A673 (cell line): ENCODE results near the gene HPS3. TPM values are rescaled to one million over a fixed set of nuclear protein-coding genes. Genes with fewer than 3 reads are reported as not detected.
"Not testable (repeated sequence)": the region's sequence is repeated elsewhere in the genome, so short reads cannot be mapped to it uniquely, and the experiment has no call there.

Experiments used
- BruUV-seq: library from RNA; stranded (reverse); fragments of 400-500 nt; replicated peaks from 2 replicates; lab custom pipeline; 2021; lab: Mats Ljungman, UMichigan
- CTCF ChIA-PET: fragments of 300-600 bp; sonication (Branson Sonifier 250); formaldehyde crosslinking; loops from one replicate; lab custom pipeline; 2022; ENCODE audit warnings: antibody characterized with exemption; lab: Charles Lee
- POLR2A ChIA-PET: fragments of 300-600 bp; sonication (Branson Sonifier 250); formaldehyde crosslinking; loops from one replicate; lab custom pipeline; 2022; ENCODE audit warnings: antibody characterized with exemption; ENCODE audit not compliant: low non-redundant PET; lab: Charles Lee
- DNase-seq: peaks from one replicate; pipeline ENCODE4 v3.0.0-alpha.2; 2015; ENCODE audit warnings: low spot score
- H3K27ac ChIP-seq: fragments of 200-600 bp; sonication (generic); 2 replicates; pipeline ENCODE4 v1.5.1; 2016; ENCODE audit warnings: mixed run types, low read depth, mild to moderate bottlenecking, mixed read lengths, antibody characterized with exemption, low read length; ENCODE audit not compliant: poor library complexity, severe bottlenecking
- H3K27me3 ChIP-seq: fragments of 200-600 bp; sonication (generic); replicated peaks from 2 replicates; pipeline ENCODE4 v1.6.1; 2017; ENCODE audit warnings: mixed run types, low read depth, mild to moderate bottlenecking, mixed read lengths, antibody characterized with exemption, low read length; ENCODE audit not compliant: insufficient read depth, poor library complexity
- H3K36me3 ChIP-seq: fragments of 200-600 bp; sonication (generic); 2 replicates; pipeline ENCODE4 v1.6.1; 2016; ENCODE audit warnings: mixed run types, mild to moderate bottlenecking, mixed read lengths, antibody characterized with exemption, low read length; ENCODE audit not compliant: insufficient read depth, poor library complexity, severe bottlenecking
- H3K4me1 ChIP-seq: fragments of 200-600 bp; sonication (generic); 2 replicates; pipeline ENCODE4 v1.6.1; 2017; ENCODE audit warnings: mixed run types, mild to moderate bottlenecking, mixed read lengths, antibody characterized with exemption, low read length; ENCODE audit not compliant: insufficient read depth, poor library complexity, severe bottlenecking
- H3K4me3 ChIP-seq: fragments of 200-600 bp; sonication (generic); 2 replicates; pipeline ENCODE4 v1.5.1; 2016; ENCODE audit warnings: low read depth, mixed run types, mild to moderate bottlenecking, mixed read lengths, low read length; ENCODE audit not compliant: poor library complexity, severe bottlenecking
- H3K9me3 ChIP-seq: fragments of 200-600 bp; sonication (generic); 2 replicates; pipeline ENCODE4 v1.6.1; 2016; ENCODE audit warnings: mixed run types, low read depth, mild to moderate bottlenecking, mixed read lengths, antibody characterized with exemption, low read length; ENCODE audit not compliant: poor library complexity, severe bottlenecking
- CTCF ChIP-seq: fragments of 300-800, 200-600 bp; sonication (generic); conservative IDR thresholded peaks from 2 replicates; pipeline ENCODE4 v1.5.1; 2017; ENCODE audit warnings: low read depth, mild to moderate bottlenecking, antibody characterized with exemption, low read length, moderate library complexity, mixed read lengths
- EZH2 ChIP-seq: fragments of 200-600 bp; sonication (generic); IDR thresholded peaks from 2 replicates; pipeline ENCODE4 v1.6.1; 2017; ENCODE audit warnings: borderline replicate concordance, low read depth, mild to moderate bottlenecking, mixed read lengths, antibody characterized with exemption, low read length; ENCODE audit not compliant: poor library complexity, severe bottlenecking
- intact Hi-C: fragments of 100-400 bp; cut with micrococcal nuclease; formaldehyde crosslinking; loops from one replicate; pipeline ENCODE4 v1.10.0; 2022; ENCODE audit not compliant: unreplicated experiment
- total RNA-seq: library from RNA; stranded (reverse); gene quantifications from 2 replicates; pipeline ENCODE4 v1.2.3, GENCODE V29; 2021

HPS3 gene
- total RNA-seq, 1 experiment from 2014 or later: 12.6 TPM

GRCh38 chr3:149090907-149091306 lies 38.5 kb upstream of the HPS3 start:
- BruUV-seq: no TSS peak
- no peak overlapping the region for H3K4me3 ChIP-seq
- no peak overlapping the region for H3K27ac ChIP-seq
- no peaks in the 10 kb centered on the region for H3K9me3 ChIP-seq
- H3K4me1 ChIP-seq: no peaks in the 10 kb centered on the region
- TF ChIP-seq EZH2 (no peak), CTCF (no peak)
- intact Hi-C loops: no loop called here
- CTCF ChIA-PET: no interaction called here
- no peaks in the 10 kb centered on the region for H3K27me3 ChIP-seq
- POLR2A ChIA-PET: no interaction called here
- H3K36me3 ChIP-seq: no peaks in the 10 kb centered on the region
- no peak for DNase-seq

GRCh38 chr3:149091983-149092382 lies 37.5 kb upstream of the HPS3 start:
- CTCF ChIA-PET: no interaction called here
- no peak for TF ChIP-seq EZH2
- TF ChIP-seq CTCF: no peak
- H3K36me3 ChIP-seq: no peaks in the 10 kb centered on the region
- H3K4me3 ChIP-seq: no peak overlapping the region
- H3K9me3 ChIP-seq: no peaks in the 10 kb centered on the region
- intact Hi-C loops: no loop called here
- BruUV-seq: no TSS peak
- no peaks in the 10 kb centered on the region for H3K27me3 ChIP-seq
- POLR2A ChIA-PET: no interaction called here
- no peak overlapping the region for H3K27ac ChIP-seq
- no peaks in the 10 kb centered on the region for H3K4me1 ChIP-seq
- DNase-seq: no peak

- intact Hi-C loops: no loop called here
- Histone ChIP-seq H3K36me3 (no peaks in the 10 kb centered on the region), H3K27me3 (no peaks in the 10 kb centered on the region), H3K4me1 (no peaks in the 10 kb centered on the region), H3K4me3 (no peak overlapping the region), H3K9me3 (no peaks in the 10 kb centered on the region), H3K27ac (no peak overlapping the region)
- TF ChIP-seq EZH2: no peak
- TF ChIP-seq CTCF: no peak
- DNase-seq: no peak
- POLR2A ChIA-PET: no interaction called here
- BruUV-seq: no TSS peak
- CTCF ChIA-PET: no interaction called here
Observed at GRCh38 chr3:149095487-149095886, 34.0 kb upstream of the HPS3 start.

GRCh38 chr3:149097987-149098386 lies 31.5 kb upstream of the HPS3 start:
- H3K9me3 ChIP-seq, intact Hi-C loops, H3K27me3 ChIP-seq, DNase-seq, H3K36me3 ChIP-seq, CTCF ChIA-PET, BruUV-seq, H3K4me1 ChIP-seq, H3K27ac ChIP-seq, H3K4me3 ChIP-seq, POLR2A ChIA-PET: not testable (repeated sequence)
